ENCODE results near the gene RFX2. TPM values are rescaled to one million over a fixed set of nuclear protein-coding genes. Genes with fewer than 3 reads are reported as not detected.
A peak's percentile ranks its signal among the peaks of the same experiment; 100 is the strongest.

RFX2 gene
- total and polyA plus RNA-seq, 2 experiments from 2014 or later = 2.3 to 4.9 TPM

DNA sequence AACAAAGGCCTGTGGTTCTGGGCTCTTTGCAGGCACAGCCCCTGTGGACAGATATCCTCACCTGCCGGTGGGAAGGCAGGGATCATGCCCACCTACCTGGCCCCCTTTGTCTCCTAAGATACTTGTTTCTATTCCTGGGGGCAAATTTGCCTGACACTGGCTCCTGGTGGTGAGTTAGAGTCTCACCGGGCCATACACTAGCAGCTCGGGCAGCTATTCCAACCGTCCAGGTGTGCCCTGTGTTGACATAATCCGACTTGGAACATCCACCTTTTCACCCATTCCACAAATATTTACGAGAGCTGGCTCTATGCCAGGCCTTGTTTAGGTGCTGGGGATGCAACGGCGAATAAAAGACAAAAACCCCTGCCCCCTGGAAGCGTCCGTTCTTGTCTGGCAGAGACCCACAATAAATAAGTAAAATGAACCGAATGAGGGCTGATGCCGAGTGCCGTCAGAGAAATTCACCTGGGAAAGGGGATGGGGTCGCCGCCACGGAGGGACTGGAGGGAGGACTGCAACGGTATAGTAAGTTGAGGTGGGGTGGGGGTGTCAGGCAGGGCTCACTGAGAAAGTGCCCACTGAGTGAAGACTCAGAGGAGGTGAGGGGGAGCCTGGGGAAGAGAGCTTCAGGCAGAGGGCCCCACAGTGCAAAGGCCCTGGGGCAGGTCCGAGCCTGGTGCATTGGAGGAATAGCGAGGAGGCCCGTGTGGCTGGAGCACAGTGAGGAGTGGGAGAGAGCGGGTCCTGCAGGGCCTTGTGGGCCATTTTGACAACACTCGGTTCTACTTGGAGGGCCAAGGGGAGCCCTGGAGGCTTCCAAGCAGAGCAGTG is 89.1 kb downstream of the RFX2 start:
- H3K79me2 ChIP-seq = no peaks in the 10 kb centered on the region
- H3K9me2 ChIP-seq (replicated peaks; ENCODE audit: insufficient read depth) = no peaks in the 10 kb centered on the region
- DNase-seq (ENCODE audit: low spot score) = no peak
- 87% methylated on average over 21 of the region's 22 CpGs for whole genome bisulfite sequencing (ENCODE audit: low lambda C conversion rate, missing lambda C conversion rate)
- H3K36me3 ChIP-seq (replicated peaks; ENCODE audit: insufficient read depth, low read depth) = no peaks in the 10 kb centered on the region
- no peak for TF ChIP-seq EZH2phosphoT487 (IDR thresholded peaks at IDR 0.05; ENCODE audit: low read depth, severe bottlenecking, unreplicated experiment)
- TF ChIP-seq CTCF (IDR thresholded peaks at IDR 0.05; ENCODE audit: poor library complexity) = no peak
- no peak for TF ChIP-seq EZH2 (IDR thresholded peaks at IDR 0.05; ENCODE audit: borderline replicate concordance)
- H3K4me1 ChIP-seq (ENCODE audit: insufficient read depth) = no peaks in the 10 kb centered on the region
- no peak overlapping the region for H3K4me2 ChIP-seq
- H3K27me3 ChIP-seq = no peaks in the 10 kb centered on the region
- H4K20me1 ChIP-seq (ENCODE audit: insufficient read depth, poor library complexity, severe bottlenecking) = no peaks in the 10 kb centered on the region
- no peaks in the 10 kb centered on the region for H3K9me3 ChIP-seq (ENCODE audit: low read depth)
- H2AFZ ChIP-seq = no peak overlapping the region
- no peak overlapping the region for H3K4me3 ChIP-seq
- no peak overlapping the region for H3K27ac ChIP-seq

GRCh38 chr19:6020166-6020882 is 90.0 kb downstream of the RFX2 start:
- no peaks in the 10 kb centered on the region for H3K9me3 ChIP-seq (ENCODE audit: low read depth)
- H2AFZ ChIP-seq = no peak overlapping the region
- DNase-seq (ENCODE audit: low spot score) = no peak
- WGBS (ENCODE audit: low lambda C conversion rate, missing lambda C conversion rate) = 75% methylated on average over 20 of the region's 20 CpGs
- TF ChIP-seq EZH2phosphoT487 (IDR thresholded peaks at IDR 0.05; ENCODE audit: low read depth, severe bottlenecking, unreplicated experiment) = no peak
- H3K9me2 ChIP-seq (replicated peaks; ENCODE audit: insufficient read depth) = no peaks in the 10 kb centered on the region
- no peaks in the 10 kb centered on the region for H4K20me1 ChIP-seq (ENCODE audit: insufficient read depth, poor library complexity, severe bottlenecking)
- H3K27ac ChIP-seq = no peak overlapping the region
- no peaks in the 10 kb centered on the region for H3K27me3 ChIP-seq
- no peaks in the 10 kb centered on the region for H3K36me3 ChIP-seq (replicated peaks; ENCODE audit: insufficient read depth, low read depth)
- H3K79me2 ChIP-seq = no peaks in the 10 kb centered on the region
- H3K4me1 ChIP-seq (ENCODE audit: insufficient read depth) = no peaks in the 10 kb centered on the region
- no peak overlapping the region for H3K4me3 ChIP-seq
- no peak overlapping the region for H3K4me2 ChIP-seq

- Histone ChIP-seq H3K27ac (no peak overlapping the region), H3K9me2 (replicated peaks; ENCODE audit: insufficient read depth) (no peaks in the 10 kb centered on the region), H3K36me3 (replicated peaks; ENCODE audit: insufficient read depth, low read depth) (no peaks in the 10 kb centered on the region), H3K27me3 (no peaks in the 10 kb centered on the region), H3K4me2 (no peak overlapping the region), H3K4me3 (no peak overlapping the region), H2AFZ (no peak overlapping the region), H3K79me2 (no peaks in the 10 kb centered on the region), H3K4me1 (ENCODE audit: insufficient read depth) (no peaks in the 10 kb centered on the region), H4K20me1 (ENCODE audit: insufficient read depth, poor library complexity, severe bottlenecking) (no peaks in the 10 kb centered on the region), H3K9me3 (ENCODE audit: low read depth) (no peaks in the 10 kb centered on the region)
- WGBS (ENCODE audit: low lambda C conversion rate, missing lambda C conversion rate) = 72% methylated on average over 10 of the region's 10 CpGs
- TF ChIP-seq CTCF (IDR thresholded peaks at IDR 0.05; ENCODE audit: poor library complexity) (peak; percentile 9), EZH2phosphoT487 (IDR thresholded peaks at IDR 0.05; ENCODE audit: low read depth, severe bottlenecking, unreplicated experiment) (no peak), EZH2 (IDR thresholded peaks at IDR 0.05; ENCODE audit: borderline replicate concordance) (no peak)
- no peak for DNase-seq (ENCODE audit: low spot score)
Observed at GRCh38 chr19:6018786-6019185, 91.5 kb downstream of the RFX2 start.

DNA sequence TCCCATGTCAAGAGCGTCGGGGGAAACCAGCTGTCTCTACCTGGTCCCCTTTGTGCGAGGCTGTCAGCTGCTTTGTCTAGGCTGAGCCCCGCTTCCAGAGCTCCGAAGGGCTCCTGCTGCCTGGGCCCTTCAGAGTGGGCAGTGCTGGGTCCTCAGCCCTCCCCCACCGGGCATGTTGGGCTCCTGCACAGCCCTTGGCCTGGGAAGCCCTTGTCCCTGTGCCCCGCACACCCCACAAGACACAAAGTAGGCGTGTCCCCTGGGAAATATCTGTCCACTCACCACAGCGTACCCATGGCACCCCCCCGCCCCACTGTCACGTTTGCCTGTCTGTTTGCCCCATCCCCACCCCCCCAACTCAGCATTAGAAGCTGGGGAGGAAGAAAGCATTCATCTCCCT is 92.7 kb downstream of the RFX2 start:
- no peak overlapping the region for H3K4me3 ChIP-seq
- no peak overlapping the region for H2AFZ ChIP-seq
- no peaks in the 10 kb centered on the region for H3K36me3 ChIP-seq (replicated peaks; ENCODE audit: insufficient read depth, low read depth)
- no peaks in the 10 kb centered on the region for H3K4me1 ChIP-seq (ENCODE audit: insufficient read depth)
- no peaks in the 10 kb centered on the region for H3K79me2 ChIP-seq
- no peak for DNase-seq (ENCODE audit: low spot score)
- H3K27me3 ChIP-seq = no peaks in the 10 kb centered on the region
- no peaks in the 10 kb centered on the region for H3K9me2 ChIP-seq (replicated peaks; ENCODE audit: insufficient read depth)
- H4K20me1 ChIP-seq (ENCODE audit: insufficient read depth, poor library complexity, severe bottlenecking) = no peaks in the 10 kb centered on the region
- H3K9me3 ChIP-seq (ENCODE audit: low read depth) = no peaks in the 10 kb centered on the region
- no peak overlapping the region for H3K4me2 ChIP-seq
- no peak overlapping the region for H3K27ac ChIP-seq
- WGBS (ENCODE audit: low lambda C conversion rate, missing lambda C conversion rate) = 92% methylated on average over 11 of the region's 11 CpGs
- TF ChIP-seq EZH2phosphoT487 (IDR thresholded peaks at IDR 0.05; ENCODE audit: low read depth, severe bottlenecking, unreplicated experiment) (no peak), CTCF (IDR thresholded peaks at IDR 0.05; ENCODE audit: poor library complexity) (no peak), EZH2 (IDR thresholded peaks at IDR 0.05; ENCODE audit: borderline replicate concordance) (no peak)
